Right atrium auricular region (tissue), 2 donors: ENCODE results near the gene ATP6V1E1. TPM values are rescaled to one million over a fixed set of nuclear protein-coding genes. Genes with fewer than 3 reads are reported as not detected.

Source experiments
- DNase-seq: peaks from one replicate; pipeline ENCODE4 v3.0.0-alpha.2; 2019; ENCODE audit warnings: low spot score
- H3K27ac ChIP-seq, 2 donors: fragments of 200-600 bp; sonication (generic); 1 replicate in 1 of 2; 2 replicates in 1 of 2; pipeline ENCODE4 v1.5.1; 2016 to 2019
- H3K27me3 ChIP-seq, 2 donors: fragments of 200-600 bp; sonication (generic); one replicate each; pipeline versions ENCODE4 v1.5.1 to v1.6.0; 2017 to 2019
- H3K36me3 ChIP-seq: fragments of 200-600 bp; sonication (generic); one replicate; pipeline ENCODE4 v1.5.1; 2016
- H3K4me1 ChIP-seq, 2 donors: fragments of 200-600 bp; sonication (generic); one replicate each; pipeline versions ENCODE4 v1.5.1 to v1.6.0; 2017 to 2019
- H3K4me3 ChIP-seq, 2 donors: fragments of 200-600 bp; sonication (generic); 1 replicate in 1 of 2; 2 replicates in 1 of 2; pipeline ENCODE4 v1.5.1; 2017 to 2019; ENCODE audit warnings: mild to moderate bottlenecking in 1 of 2, moderate library complexity in 1 of 2
- H3K9me3 ChIP-seq, 2 donors: fragments of 200-600 bp; sonication (generic); one replicate each; pipeline ENCODE4 v1.5.1; 2019
- total RNA-seq, 2 donors: library from RNA; depleted of rRNA; stranded (reverse); fragments of >200 nt; gene quantifications; one replicate each; pipeline ENCODE4 v1.1.0, GENCODE V29; 2016
- TF ChIP-seq, protein P1 (sequence below), 2 donors: fragments of 200-600 bp; sonication (generic); IDR thresholded peaks; one replicate each; pipeline ENCODE4 v1.5.1; 2019; ENCODE audit warnings: antibody characterized with exemption in 2 of 2

ATP6V1E1 gene
- total RNA-seq, 2 donors from 2014 or later, result 202 to 213 TPM

DNA sequence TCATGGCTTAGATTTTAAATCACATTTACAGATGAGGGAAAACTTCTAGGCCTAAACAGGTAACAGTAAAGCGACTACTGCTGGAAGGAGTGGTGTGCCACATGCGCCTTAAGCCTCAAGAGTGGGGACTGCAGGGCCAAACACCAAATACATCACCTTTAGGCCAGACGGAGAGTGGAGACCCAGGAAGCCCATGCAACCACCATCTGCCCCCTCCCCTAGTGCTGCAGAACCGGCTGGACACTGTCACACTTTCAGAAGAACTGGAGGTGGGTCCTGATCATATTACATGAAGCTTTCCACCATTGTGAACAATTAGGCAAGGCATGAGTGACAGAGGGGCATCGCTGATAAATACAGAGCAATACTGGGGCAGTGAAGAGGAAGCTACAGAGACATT, 36.3 kb downstream of the ATP6V1E1 start:
- DNase-seq, result no peak
- no peaks in the 10 kb centered on the region for H3K9me3 ChIP-seq
- no peak overlapping the region for H3K4me3 ChIP-seq
- H3K27ac ChIP-seq, result no peak overlapping the region
- peaks cover 74% of the 10 kb centered on the region for H3K36me3 ChIP-seq
- TF ChIP-seq, protein P1, sequence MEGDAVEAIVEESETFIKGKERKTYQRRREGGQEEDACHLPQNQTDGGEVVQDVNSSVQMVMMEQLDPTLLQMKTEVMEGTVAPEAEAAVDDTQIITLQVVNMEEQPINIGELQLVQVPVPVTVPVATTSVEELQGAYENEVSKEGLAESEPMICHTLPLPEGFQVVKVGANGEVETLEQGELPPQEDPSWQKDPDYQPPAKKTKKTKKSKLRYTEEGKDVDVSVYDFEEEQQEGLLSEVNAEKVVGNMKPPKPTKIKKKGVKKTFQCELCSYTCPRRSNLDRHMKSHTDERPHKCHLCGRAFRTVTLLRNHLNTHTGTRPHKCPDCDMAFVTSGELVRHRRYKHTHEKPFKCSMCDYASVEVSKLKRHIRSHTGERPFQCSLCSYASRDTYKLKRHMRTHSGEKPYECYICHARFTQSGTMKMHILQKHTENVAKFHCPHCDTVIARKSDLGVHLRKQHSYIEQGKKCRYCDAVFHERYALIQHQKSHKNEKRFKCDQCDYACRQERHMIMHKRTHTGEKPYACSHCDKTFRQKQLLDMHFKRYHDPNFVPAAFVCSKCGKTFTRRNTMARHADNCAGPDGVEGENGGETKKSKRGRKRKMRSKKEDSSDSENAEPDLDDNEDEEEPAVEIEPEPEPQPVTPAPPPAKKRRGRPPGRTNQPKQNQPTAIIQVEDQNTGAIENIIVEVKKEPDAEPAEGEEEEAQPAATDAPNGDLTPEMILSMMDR (IDR thresholded peaks at IDR 0.05), result no peak
- H3K4me1 ChIP-seq, result no peaks in the 10 kb centered on the region
- H3K27me3 ChIP-seq, result no peaks in the 10 kb centered on the region

GRCh38 chr22:17590586-17590985, 38.0 kb downstream of the ATP6V1E1 start:
- Histone ChIP-seq H3K27me3 (no peaks in the 10 kb centered on the region), H3K9me3 (no peaks in the 10 kb centered on the region), H3K27ac (no peak overlapping the region), H3K36me3 (peaks cover 57% of the 10 kb centered on the region), H3K4me1 (no peaks in the 10 kb centered on the region), H3K4me3 (no peak overlapping the region)
- TF ChIP-seq, protein P1 (IDR thresholded peaks at IDR 0.05), result no peak
- DNase-seq, result no peak

DNA sequence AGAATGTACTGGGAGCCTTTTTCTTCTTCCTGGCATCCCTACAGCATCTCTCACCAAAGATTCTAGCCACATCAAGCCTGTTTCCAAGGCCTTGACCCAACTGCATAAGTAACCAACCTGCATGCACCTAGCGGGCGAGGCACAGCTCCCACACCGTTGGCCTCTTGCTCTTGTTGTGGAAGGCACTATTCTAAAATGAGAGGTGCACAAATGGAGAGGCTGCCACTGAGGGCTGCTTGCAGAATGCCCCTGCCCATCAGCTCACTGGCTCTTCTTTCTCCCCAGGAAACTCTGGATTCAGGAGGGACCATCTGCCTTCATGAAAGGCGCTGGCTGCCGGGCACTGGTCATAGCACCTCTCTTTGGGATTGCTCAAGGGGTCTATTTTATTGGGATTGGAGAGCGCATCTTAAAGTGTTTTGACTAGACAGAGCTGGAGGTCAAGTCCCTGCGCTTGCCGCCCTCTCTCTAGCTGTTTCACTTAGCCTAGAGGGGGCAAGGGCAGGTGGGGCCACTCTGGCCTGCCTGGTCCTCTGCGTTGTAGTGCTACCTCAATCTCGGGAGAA, 38.7 kb downstream of the ATP6V1E1 start:
- TF ChIP-seq, protein P1 (IDR thresholded peaks at IDR 0.05), result no peak
- Histone ChIP-seq H3K27ac (no peak overlapping the region), H3K36me3 (peaks cover 50% of the 10 kb centered on the region), H3K4me3 (no peak overlapping the region), H3K9me3 (no peaks in the 10 kb centered on the region), H3K4me1 (no peaks in the 10 kb centered on the region), H3K27me3 (no peaks in the 10 kb centered on the region)
- DNase-seq, result no peak

DNA sequence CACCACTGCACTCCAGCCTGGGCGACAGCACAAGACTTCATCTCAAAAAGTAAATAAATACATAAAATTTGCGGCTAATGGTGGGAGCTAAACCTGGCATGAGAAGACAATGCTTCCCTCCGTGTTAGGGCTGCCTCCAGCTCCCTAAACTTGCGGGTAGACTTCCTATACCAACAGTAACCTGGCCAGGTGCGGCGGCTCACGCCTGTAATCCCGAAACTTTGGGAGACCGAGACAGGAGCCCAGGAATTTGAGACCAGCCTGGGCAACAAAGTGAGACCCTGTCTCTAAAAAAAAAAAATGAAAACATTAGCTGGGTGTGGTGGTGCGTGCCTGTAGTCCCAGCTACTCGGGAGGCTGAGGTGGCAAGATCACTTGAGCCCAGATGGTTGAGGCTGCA, 39.9 kb downstream of the ATP6V1E1 start:
- no peak for DNase-seq
- TF ChIP-seq, protein P1 (IDR thresholded peaks at IDR 0.05), result no peak
- no peaks in the 10 kb centered on the region for H3K4me1 ChIP-seq
- no peak overlapping the region for H3K27ac ChIP-seq
- H3K4me3 ChIP-seq, result no peak overlapping the region
- H3K27me3 ChIP-seq, result no peaks in the 10 kb centered on the region
- H3K9me3 ChIP-seq, result no peaks in the 10 kb centered on the region
- peaks cover 38% of the 10 kb centered on the region for H3K36me3 ChIP-seq

DNA sequence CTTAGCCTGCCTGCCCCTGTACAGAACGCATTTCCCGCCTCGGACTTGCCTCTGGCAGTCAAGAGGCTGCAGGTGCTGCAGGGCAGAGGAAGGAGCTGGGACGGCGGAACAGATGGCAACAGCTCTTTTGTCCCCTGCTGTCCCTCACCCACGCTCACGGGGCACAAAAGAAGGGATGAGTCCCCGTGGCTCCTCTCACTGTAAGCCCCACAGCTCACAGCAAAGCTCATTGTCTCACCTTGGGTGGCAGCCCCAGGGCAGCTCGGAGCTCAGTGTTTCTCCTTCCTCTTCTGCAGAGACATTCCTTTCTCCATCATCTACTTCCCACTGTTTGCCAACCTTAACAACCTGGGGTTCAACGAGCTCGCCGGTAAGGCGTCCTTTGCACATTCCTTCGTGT, 40.9 kb downstream of the ATP6V1E1 start:
- Histone ChIP-seq H3K4me3 (no peak overlapping the region), H3K36me3 (peaks cover 28% of the 10 kb centered on the region), H3K4me1 (no peaks in the 10 kb centered on the region), H3K27ac (peak overlapping the region in 1 of 2 donors; percentile 59), H3K9me3 (no peaks in the 10 kb centered on the region), H3K27me3 (no peaks in the 10 kb centered on the region)
- no peak for DNase-seq
- TF ChIP-seq, protein P1 (IDR thresholded peaks at IDR 0.05), result no peak

GRCh38 chr22:17586831-17587440, 41.6 kb downstream of the ATP6V1E1 start:
- Histone ChIP-seq H3K36me3 (peaks cover 21% of the 10 kb centered on the region), H3K27me3 (no peaks in the 10 kb centered on the region), H3K4me1 (no peaks in the 10 kb centered on the region), H3K9me3 (no peaks in the 10 kb centered on the region), H3K27ac (peak overlapping the region in 1 of 2 donors; percentile 59), H3K4me3 (no peak overlapping the region)
- TF ChIP-seq, protein P1 (IDR thresholded peaks at IDR 0.05), result no peak
- no peak for DNase-seq
